Breast epithelium (tissue), 4 donors: Measurements from ENCODE around the gene RAET1G. TPM values are rescaled to one million over a fixed set of nuclear protein-coding genes. Genes with fewer than 3 reads are reported as not detected.

ENCODE experiments used
- DNase-seq, 2 donors: peaks; one replicate each; pipeline ENCODE4 v3.0.0-alpha.2; 2019; ENCODE audit warnings: low spot score in 2 of 2
- H3K27ac ChIP-seq, 2 donors: fragments of 200-600 bp; sonication (generic) in 1 of 2; one replicate each; pipeline ENCODE4 v1.5.1; 2016 to 2019; ENCODE audit warnings: mild to moderate bottlenecking in 1 of 2
- H3K27me3 ChIP-seq, 2 donors: fragments of 200-600 bp; sonication (generic) in 1 of 2; one replicate each; pipeline versions ENCODE4 v1.5.1 to v1.6.0; 2017 to 2019; ENCODE audit warnings: control low read depth in 1 of 2, mild to moderate bottlenecking in 1 of 2
- H3K36me3 ChIP-seq: fragments of 200-600 bp; one replicate; pipeline ENCODE4 v1.5.1; 2019
- H3K4me1 ChIP-seq, 2 donors: fragments of 200-600 bp; sonication (generic); one replicate each; pipeline ENCODE4 v1.5.1; 2016 to 2019; ENCODE audit warnings: control low read depth in 1 of 2
- H3K4me3 ChIP-seq, 3 donors: fragments of 200-600 bp; sonication (generic); 1 replicate in 2 of 3; 2 replicates in 1 of 3; pipeline ENCODE4 v1.5.1; 2016 to 2019; ENCODE audit warnings: mild to moderate bottlenecking in 3 of 3, moderate library complexity in 2 of 3
- H3K9me3 ChIP-seq, 2 donors: fragments of 200-600 bp; sonication (generic) in 1 of 2; one replicate each; pipeline ENCODE4 v1.5.1; 2016 to 2019; ENCODE audit warnings: control low read depth in 1 of 2
- POLR2A ChIP-seq: fragments of 450-650 bp; IDR thresholded peaks from one replicate; pipeline ENCODE4 v1.6.1; 2016; ENCODE audit warnings: antibody characterized with exemption, mild to moderate bottlenecking, moderate library complexity
- POLR2AphosphoS5 ChIP-seq, 3 donors: sonication (generic); formaldehyde crosslinking; IDR thresholded peaks; one replicate each; pipeline ENCODE4 v1.6.1; 2017; ENCODE audit warnings: antibody characterized with exemption in 3 of 3
- intact Hi-C: fragments of 100-400 bp; cut with DNase I; formaldehyde crosslinking; loops from one replicate; pipeline ENCODE4 v1.15.1; 2023; ENCODE audit warnings: low total_unique reads
- total RNA-seq, 3 donors: library from RNA; depleted of rRNA; stranded (reverse); fragments of >200 nt; gene quantifications; one replicate each; pipeline ENCODE4 v1.1.0, GENCODE V29; 2016
- TF ChIP-seq, protein P1 (sequence below), 3 donors: fragments of 450-650 bp; IDR thresholded peaks; one replicate each; pipeline ENCODE4 v1.5.1; 2016 to 2017; ENCODE audit warnings: antibody characterized with exemption in 3 of 3, mild to moderate bottlenecking in 3 of 3, moderate library complexity in 3 of 3

The RAET1G gene
- total RNA-seq, 3 donors from 2014 or later = 2.2 TPM; not detected in 2

- no peak for TF ChIP-seq POLR2AphosphoS5 (IDR thresholded peaks at IDR 0.05)
- TF ChIP-seq, protein P1, sequence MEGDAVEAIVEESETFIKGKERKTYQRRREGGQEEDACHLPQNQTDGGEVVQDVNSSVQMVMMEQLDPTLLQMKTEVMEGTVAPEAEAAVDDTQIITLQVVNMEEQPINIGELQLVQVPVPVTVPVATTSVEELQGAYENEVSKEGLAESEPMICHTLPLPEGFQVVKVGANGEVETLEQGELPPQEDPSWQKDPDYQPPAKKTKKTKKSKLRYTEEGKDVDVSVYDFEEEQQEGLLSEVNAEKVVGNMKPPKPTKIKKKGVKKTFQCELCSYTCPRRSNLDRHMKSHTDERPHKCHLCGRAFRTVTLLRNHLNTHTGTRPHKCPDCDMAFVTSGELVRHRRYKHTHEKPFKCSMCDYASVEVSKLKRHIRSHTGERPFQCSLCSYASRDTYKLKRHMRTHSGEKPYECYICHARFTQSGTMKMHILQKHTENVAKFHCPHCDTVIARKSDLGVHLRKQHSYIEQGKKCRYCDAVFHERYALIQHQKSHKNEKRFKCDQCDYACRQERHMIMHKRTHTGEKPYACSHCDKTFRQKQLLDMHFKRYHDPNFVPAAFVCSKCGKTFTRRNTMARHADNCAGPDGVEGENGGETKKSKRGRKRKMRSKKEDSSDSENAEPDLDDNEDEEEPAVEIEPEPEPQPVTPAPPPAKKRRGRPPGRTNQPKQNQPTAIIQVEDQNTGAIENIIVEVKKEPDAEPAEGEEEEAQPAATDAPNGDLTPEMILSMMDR (IDR thresholded peaks at IDR 0.05) = no peak
- no peak for TF ChIP-seq POLR2A
These were observed 42.5 kb upstream of the RAET1G start for GRCh38 chr6:149965194-149966020.

DNA sequence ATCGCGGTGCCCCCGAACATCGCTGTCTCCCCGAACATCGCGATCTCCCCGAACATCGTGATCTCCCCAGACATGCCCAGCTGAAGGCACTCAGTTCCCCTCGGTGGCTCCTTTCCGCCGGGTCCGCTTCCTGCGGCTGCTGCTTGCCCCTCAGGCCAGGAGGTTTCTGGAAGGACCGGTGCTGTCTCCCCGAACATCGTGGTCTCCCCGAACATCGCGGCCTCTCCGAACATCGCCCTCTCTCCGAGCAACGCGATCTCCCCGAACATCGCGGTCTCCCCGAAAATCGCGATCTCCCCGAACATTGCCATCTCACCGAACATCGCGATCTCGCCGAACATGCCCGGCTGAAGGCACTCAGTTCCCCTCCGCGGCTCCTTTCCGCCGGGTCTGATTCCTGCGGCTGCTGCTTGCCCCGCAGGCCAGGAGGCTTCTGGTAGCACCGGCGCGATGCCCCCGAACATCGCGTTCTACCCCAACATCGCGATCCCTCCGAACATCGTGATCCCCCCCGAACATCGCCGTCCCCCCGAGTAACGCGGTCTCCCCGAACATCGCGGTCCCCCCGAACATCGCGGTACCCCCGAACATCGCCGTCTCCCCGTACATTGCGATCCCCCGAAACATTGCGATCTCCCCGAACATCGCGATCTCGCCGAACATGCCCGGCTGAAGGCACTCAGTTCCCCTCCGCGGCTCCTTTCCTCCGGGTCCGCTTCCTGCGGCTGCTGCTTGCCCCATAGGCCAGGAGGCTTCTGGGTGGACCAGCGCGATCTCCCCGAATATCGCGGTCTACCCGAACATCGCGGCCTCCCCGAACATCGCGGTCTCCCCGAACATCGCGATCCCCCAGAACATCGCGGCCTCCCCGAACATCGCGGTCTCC is 41.6 kb upstream of the RAET1G start:
- peaks cover 0 to 49% of the 10 kb centered on the region in 2 donors for H3K27me3 ChIP-seq
- TF ChIP-seq, protein P1 (IDR thresholded peaks at IDR 0.05) = no peak
- TF ChIP-seq POLR2A (no peak), POLR2AphosphoS5 (IDR thresholded peaks at IDR 0.05) (no peak)

More at GRCh38 chr6:149965194-149966020, 42.5 kb upstream of the RAET1G start:
- H3K27me3 ChIP-seq = peaks cover 0 to 52% of the 10 kb centered on the region in 2 donors
- H3K4me3 ChIP-seq = peak overlapping the region in 2 of 3 donors; percentile 51 to 69
- no peaks in the 10 kb centered on the region for H3K9me3 ChIP-seq
- no peak overlapping the region for H3K27ac ChIP-seq
- H3K4me1 ChIP-seq = peaks cover 0 to 4% of the 10 kb centered on the region in 2 donors
- no peak for DNase-seq
- H3K36me3 ChIP-seq = no peaks in the 10 kb centered on the region
- intact Hi-C loops = no loop called here

DNA sequence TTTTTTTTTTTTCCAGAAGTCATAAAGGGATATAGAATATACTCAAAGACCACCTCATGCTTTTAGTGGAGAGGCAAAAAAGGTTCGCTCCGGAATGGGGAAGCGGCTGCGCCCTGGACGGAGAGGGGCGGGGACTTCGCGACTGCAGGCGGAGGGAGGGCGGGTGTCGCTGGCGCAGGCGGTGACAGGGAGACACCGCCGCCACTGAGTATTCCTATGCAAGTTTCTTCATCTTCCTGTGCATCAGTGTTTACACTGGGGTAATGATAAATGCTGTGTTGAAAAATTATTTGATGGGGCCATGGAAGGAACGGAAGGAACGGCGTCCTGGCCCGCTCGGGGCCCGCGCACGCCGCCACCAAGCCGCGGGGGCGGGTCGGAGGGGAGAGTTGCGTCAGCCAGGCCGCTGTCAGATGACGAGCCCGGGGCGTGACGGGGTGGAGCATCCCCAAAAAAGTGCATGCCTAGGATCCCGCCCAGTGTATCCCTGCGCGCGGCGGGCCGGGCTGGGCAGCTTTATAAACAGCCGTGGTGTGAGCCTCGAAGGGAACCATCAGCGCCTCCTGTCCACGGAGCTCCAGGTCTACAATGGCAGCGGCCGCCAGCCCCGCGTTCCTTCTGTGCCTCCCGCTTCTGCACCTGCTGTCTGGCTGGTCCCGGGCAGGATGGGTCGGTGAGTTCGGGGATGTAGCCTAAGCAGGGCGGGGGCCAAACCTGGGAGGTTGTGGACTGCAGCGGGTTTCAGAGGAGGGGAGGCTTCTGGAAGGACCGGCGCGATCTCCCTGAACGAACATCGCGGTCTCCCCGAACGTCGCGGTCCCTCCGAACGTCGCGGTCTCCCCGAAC is 40.8 kb upstream of the RAET1G start, which contains the start of gene ULBP1:
ULBP1 (plus strand) TSS at position 482 of the 846 bp plus-strand sequence; CDS start at position 589, 107 bp downstream.
- Histone ChIP-seq H3K27ac (no peak within 1 kb of the TSS), H3K4me1 (peaks cover 0 to 4% of the 10 kb centered on the region in 2 donors), H3K27me3 (peaks cover 0 to 44% of the 10 kb centered on the region in 2 donors), H3K36me3 (no peaks in the 10 kb centered on the region), H3K9me3 (no peaks in the 10 kb centered on the region), H3K4me3 (peak within 1 kb of the TSS; percentile 31 to 69 (median 51))
- peak in 2 of 3 donors; percentile 22 to 35 for TF ChIP-seq POLR2AphosphoS5 (IDR thresholded peaks at IDR 0.05)
- TF ChIP-seq POLR2A = no peak
- TF ChIP-seq, protein P1 (IDR thresholded peaks at IDR 0.05) = no peak
- DNase-seq = peak; percentile 74 to 82
- intact Hi-C loops = no loop called here

More for the DNA sequence above, 41.6 kb upstream of the RAET1G start:
- Histone ChIP-seq H3K27ac (no peak overlapping the region), H3K4me1 (peaks cover 0 to 4% of the 10 kb centered on the region in 2 donors), H3K36me3 (no peaks in the 10 kb centered on the region), H3K9me3 (no peaks in the 10 kb centered on the region), H3K4me3 (peak overlapping the region; percentile 31 to 69 (median 51))
- DNase-seq = no peak
- intact Hi-C loops = no loop called here

DNA sequence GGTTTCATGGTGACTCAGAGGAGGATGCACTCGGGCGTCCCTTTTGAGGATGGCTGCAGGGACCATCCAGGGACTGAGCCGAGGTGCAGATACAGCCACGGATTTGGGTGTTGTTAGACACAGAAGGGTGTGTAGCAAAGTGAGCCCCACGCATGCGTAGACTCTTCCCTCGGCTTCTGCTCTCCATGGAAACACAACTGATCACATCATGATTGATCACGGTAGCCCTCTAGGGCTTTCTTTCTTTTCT is 40.2 kb upstream of the RAET1G start:
- no peak for TF ChIP-seq POLR2A
- TF ChIP-seq POLR2AphosphoS5 (IDR thresholded peaks at IDR 0.05) = no peak
- TF ChIP-seq, protein P1 (IDR thresholded peaks at IDR 0.05) = no peak
- no peak for DNase-seq
- Histone ChIP-seq H3K36me3 (no peaks in the 10 kb centered on the region), H3K27ac (no peak overlapping the region), H3K4me1 (peaks cover 0 to 4% of the 10 kb centered on the region in 2 donors), H3K9me3 (no peaks in the 10 kb centered on the region), H3K4me3 (peak overlapping the region; percentile 31 to 69 (median 51)), H3K27me3 (peaks cover 0 to 44% of the 10 kb centered on the region in 2 donors)
- intact Hi-C loops = no loop called here
